Globus pallidus (tissue), 1 donor: ENCODE results near the gene SMAD3.

Source experiments
- DNase-seq: peaks from one replicate; pipeline ENCODE4 v3.0.0-alpha.2; 2015; ENCODE audit warnings: low spot score

Gene SMAD3

DNA sequence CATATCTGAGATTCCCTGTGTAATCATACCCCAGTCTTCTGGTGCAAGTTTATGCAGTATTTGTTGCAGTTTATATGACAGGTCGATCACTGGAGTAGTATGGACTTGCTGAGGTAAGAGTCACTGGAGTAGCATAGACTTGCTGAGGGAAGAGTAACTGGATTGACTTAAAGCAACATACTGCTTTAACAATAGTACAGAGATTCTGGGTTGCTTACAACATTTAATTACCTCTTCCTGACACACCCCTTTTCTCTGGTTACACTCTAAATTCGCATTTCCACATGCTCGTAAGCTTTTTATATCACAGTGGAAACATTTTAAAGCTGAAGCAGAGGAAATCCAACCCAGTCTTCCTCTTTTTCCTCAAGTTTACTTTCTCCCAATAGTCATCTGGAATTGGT, 177.3 kb downstream of the SMAD3 start:
- no peak for DNase-seq
